Epithelial cell of proximal tubule (primary cell): ENCODE data around the gene NKTR. TPM values are rescaled to one million over a fixed set of nuclear protein-coding genes. Genes with fewer than 3 reads are reported as not detected.

ENCODE experiments used
- DNase-seq: peaks from one replicate; pipeline ENCODE4 v3.0.0-alpha.2; 2011; ENCODE audit warnings: low read depth
- H3K4me3 ChIP-seq: 2 replicates; pipeline ENCODE4 v1.5.1; 2011; ENCODE audit warnings: low read depth, mild to moderate bottlenecking, low read length
- total RNA-seq: library from RNA; depleted of rRNA; stranded (reverse); fragments of >200 nt; gene quantifications from 2 replicates; pipeline ENCODE4 v1.2.3, GENCODE V29; 2015
- TF ChIP-seq, protein P1 (sequence below): conservative IDR thresholded peaks from 2 replicates; pipeline ENCODE4 v1.5.1; 2012; ENCODE audit warnings: low read depth, mild to moderate bottlenecking, low read length

The NKTR gene
- total RNA-seq, 1 donor from 2014 or later = 24.3 TPM

GRCh38 chr3:42672515-42672914 is 72.0 kb downstream of the NKTR start:
- H3K4me3 ChIP-seq = no peak overlapping the region
- no peak for DNase-seq
- TF ChIP-seq, protein P1, sequence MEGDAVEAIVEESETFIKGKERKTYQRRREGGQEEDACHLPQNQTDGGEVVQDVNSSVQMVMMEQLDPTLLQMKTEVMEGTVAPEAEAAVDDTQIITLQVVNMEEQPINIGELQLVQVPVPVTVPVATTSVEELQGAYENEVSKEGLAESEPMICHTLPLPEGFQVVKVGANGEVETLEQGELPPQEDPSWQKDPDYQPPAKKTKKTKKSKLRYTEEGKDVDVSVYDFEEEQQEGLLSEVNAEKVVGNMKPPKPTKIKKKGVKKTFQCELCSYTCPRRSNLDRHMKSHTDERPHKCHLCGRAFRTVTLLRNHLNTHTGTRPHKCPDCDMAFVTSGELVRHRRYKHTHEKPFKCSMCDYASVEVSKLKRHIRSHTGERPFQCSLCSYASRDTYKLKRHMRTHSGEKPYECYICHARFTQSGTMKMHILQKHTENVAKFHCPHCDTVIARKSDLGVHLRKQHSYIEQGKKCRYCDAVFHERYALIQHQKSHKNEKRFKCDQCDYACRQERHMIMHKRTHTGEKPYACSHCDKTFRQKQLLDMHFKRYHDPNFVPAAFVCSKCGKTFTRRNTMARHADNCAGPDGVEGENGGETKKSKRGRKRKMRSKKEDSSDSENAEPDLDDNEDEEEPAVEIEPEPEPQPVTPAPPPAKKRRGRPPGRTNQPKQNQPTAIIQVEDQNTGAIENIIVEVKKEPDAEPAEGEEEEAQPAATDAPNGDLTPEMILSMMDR = no peak

DNA sequence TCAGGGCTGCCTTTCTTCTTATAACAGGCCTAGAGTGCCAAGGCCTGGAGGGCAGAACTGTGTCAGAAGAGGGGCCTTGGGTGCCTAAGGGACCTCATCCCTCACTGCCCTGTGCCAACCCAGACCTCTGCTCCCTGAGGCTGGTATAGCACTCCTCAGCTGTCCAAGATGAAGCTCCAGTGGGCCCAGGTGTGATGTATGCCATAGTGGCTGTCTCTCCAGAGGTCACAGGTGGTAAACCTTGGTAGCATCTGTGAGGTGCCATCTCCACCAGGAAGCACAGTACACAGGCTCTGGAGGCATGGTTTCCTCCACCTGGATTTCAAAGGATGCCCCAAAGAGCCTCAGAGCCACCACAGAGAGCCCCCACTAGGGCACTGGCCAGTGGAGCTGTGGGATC is 72.6 kb downstream of the NKTR start:
- DNase-seq = no peak
- TF ChIP-seq, protein P1 = no peak
- no peak overlapping the region for H3K4me3 ChIP-seq

- H3K4me3 ChIP-seq = no peak overlapping the region
- DNase-seq = no peak
- TF ChIP-seq, protein P1 = no peak
Observed at GRCh38 chr3:42674146-42674545, 73.7 kb downstream of the NKTR start.

GRCh38 chr3:42675909-42676308 is 75.4 kb downstream of the NKTR start:
- TF ChIP-seq, protein P1 = no peak

DNA sequence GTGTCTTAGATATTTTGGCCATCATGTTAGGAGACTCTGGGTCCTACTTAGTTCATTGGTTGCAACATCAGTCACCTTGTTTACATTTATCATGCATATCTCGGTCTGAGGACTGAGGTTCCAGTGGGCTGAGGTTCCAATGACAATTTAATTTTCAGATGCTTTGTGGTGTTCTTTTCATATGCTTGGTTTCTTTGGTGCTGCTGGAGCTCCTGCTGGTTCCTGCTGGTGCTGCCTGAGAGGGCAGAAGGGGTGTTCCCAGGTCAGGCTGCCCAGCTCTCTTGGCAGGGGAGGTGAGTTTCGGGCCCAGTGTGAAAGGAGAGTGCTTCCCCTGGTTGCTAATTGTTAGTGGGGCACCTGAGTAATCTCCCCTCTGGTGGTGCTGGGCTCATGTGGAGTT is 78.0 kb downstream of the NKTR start:
- no peak for DNase-seq
- no peak overlapping the region for H3K4me3 ChIP-seq
- TF ChIP-seq, protein P1 = no peak

More at GRCh38 chr3:42675909-42676308, 75.4 kb downstream of the NKTR start:
- H3K4me3 ChIP-seq = no peak overlapping the region
- no peak for DNase-seq

DNA sequence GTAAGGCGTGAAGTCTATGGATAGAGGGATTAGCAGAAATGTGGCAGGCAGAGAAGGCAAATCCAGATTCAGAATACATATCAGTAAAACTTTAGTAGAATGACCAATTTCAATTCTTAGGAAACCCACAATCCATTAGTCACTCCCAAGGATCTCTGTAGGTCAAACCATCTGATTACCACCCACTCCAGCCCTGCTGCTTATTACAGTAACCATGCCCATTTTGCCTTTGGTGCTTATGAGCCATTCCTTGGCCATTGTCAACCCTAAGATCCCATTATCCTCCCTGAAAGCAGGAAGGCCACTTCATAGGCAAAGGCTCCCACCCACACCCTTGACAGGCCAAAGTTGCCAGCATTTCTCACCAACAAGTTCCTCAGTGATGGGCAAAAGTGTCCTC is 79.8 kb downstream of the NKTR start:
- no peak overlapping the region for H3K4me3 ChIP-seq
- DNase-seq = no peak
- TF ChIP-seq, protein P1 = no peak

- no peak for DNase-seq
- no peak overlapping the region for H3K4me3 ChIP-seq
- TF ChIP-seq, protein P1 = no peak
Observed at GRCh38 chr3:42680806-42681205, 80.3 kb downstream of the NKTR start.
